22Rv1 (cell line): ENCODE results near the gene ASB8.
A peak's percentile ranks its signal among the peaks of the same experiment; 100 is the strongest.

Experiments used
- H3K27ac ChIP-seq: fragments of 450-650 bp; 2 replicates; pipeline ENCODE4 v1.5.1; 2017
- ZFX ChIP-seq: fragments of 450-650 bp; IDR thresholded peaks from 2 replicates; pipeline ENCODE4 v1.6.1; 2017; ENCODE audit warnings: antibody characterized with exemption, borderline replicate concordance
- TF ChIP-seq, protein P1 (sequence below): fragments of 450-650 bp; IDR thresholded peaks from 2 replicates; pipeline ENCODE4 v1.5.1; 2017; ENCODE audit warnings: mild to moderate bottlenecking

The ASB8 gene

DNA sequence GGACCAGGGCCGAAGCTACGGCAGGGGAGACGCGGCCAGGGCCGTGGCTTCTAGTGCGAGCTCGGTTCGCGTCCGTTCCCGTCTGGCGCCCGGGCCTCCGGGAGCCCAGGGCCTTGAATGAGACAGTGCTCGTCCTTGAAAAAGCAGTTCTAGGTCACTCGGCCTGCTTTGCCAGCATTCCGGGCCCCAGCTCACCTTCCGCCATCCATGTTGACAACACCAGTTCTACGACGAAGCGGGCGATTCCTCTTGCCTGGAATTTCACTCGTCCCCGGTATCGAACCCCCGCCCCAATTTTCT, 41.3 kb upstream of the ASB8 start:
- TF ChIP-seq, protein P1, sequence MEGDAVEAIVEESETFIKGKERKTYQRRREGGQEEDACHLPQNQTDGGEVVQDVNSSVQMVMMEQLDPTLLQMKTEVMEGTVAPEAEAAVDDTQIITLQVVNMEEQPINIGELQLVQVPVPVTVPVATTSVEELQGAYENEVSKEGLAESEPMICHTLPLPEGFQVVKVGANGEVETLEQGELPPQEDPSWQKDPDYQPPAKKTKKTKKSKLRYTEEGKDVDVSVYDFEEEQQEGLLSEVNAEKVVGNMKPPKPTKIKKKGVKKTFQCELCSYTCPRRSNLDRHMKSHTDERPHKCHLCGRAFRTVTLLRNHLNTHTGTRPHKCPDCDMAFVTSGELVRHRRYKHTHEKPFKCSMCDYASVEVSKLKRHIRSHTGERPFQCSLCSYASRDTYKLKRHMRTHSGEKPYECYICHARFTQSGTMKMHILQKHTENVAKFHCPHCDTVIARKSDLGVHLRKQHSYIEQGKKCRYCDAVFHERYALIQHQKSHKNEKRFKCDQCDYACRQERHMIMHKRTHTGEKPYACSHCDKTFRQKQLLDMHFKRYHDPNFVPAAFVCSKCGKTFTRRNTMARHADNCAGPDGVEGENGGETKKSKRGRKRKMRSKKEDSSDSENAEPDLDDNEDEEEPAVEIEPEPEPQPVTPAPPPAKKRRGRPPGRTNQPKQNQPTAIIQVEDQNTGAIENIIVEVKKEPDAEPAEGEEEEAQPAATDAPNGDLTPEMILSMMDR = no peak
- no peak for TF ChIP-seq ZFX
- H3K27ac ChIP-seq = no peak overlapping the region

DNA sequence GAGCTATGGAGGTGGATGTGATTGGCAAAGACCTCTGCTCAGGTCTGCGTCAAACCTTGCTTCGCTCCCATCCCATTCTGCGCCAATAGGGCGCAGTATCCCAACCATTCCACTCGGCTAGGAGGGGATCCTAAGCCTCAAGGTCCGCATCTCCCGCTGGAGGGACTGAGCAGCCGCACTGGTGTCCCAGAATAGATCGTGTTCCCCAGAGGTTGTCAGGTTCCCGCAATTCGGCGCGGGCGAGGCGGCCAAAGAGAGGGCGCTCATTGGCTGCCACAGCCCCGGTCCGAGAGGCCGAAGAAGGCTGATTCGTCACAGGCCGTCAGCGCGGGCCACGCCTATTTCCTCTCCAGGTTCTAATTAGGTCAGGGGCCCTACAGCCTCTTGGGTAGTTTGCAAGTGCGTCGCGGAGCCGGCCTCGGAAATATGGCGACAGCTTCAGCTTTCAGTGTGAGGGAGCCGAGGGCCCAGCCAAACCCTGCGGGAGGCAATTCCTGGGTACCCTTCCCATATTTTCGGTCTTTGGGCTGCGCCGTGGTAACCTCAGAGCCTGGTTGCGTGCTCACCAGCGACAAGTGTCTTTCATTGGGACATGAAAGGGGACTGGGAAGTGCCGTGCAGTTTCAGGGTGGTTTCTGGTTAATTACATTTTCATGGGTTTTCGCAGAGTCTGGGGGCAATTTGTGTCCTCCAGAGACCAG, 40.8 kb upstream of the ASB8 start:
- no peak overlapping the region for H3K27ac ChIP-seq
- TF ChIP-seq ZFX = no peak
- TF ChIP-seq, protein P1 = no peak

DNA sequence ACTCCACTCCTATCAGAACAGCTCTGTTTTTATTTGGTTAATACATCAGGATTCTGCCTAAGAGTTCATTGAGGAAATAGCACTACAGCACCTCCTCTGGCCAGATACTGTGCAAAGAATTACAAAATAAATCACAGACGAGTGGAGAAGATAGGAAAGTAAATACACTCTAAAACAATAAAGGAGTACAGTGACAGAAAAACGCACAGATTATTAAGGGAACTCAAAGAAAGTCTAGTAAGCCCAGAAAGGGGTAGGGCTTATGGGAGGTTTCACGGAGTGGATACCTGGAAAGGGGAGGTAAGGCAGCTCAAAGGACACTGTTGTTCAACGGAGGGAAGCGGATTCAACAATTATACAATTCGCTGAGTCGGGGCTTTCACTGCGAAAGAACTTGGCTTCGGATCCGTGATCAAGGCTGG, 40.2 kb upstream of the ASB8 start:
- H3K27ac ChIP-seq = no peak overlapping the region
- TF ChIP-seq ZFX = no peak
- TF ChIP-seq, protein P1 = peak; percentile 68

DNA sequence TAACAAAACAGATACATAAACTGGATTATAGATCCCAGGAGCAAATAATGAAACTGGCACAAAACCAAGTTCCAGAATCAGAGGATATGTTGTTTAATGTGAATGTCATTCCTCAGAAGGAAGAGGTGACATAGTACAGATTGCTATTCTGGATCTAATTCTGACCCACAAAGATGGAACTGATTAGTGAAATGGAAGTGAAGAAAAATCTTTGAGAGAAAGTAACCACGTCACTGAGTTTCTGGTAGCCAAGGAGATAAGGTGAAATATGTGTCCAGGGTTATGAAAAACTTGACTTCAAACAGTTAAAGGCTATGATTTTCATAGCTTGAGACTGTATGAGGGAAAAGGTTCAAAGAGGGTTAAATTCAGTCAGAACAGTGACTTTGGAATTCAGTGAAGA, 37.5 kb upstream of the ASB8 start:
- no peak overlapping the region for H3K27ac ChIP-seq
- no peak for TF ChIP-seq ZFX
- TF ChIP-seq, protein P1 = no peak

DNA sequence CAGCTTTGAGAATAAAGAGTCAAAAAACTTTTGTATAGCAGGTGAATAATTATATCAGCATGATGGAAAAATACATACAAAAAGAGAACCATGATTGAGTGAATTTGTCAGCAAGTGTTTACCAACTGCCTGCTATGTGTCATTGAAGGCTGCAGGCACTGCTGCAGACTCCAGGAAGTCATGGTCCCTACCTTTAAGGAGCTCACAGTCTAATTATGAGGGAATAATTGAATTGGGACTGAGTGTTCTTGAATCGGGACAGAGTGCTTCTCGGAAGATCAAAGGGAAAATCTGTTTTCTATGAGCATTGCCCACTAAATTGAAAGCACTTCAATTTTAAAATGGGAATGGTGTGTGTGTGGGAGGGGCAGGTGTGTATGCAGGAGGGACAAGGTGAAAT, 36.3 kb upstream of the ASB8 start:
- no peak overlapping the region for H3K27ac ChIP-seq
- no peak for TF ChIP-seq ZFX
- TF ChIP-seq, protein P1 = no peak

DNA sequence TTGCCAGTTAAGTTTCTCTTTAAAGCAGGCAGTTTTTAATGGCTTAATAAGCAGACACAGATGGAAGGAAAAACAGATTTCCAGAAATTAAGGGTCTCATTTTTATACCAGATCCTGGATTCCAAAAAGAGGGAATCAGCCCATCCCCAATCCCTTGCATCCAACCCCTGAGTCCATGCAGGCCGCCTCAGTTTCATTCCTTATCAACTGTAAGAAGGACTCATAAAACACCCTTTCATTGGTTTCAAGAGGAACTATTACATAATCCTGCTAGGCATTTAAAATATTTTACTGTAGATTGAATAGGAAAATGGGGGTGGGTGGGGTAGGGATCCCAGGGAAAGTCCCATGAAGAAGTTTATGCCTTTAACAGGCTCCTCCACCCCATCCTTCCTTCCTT, 35.5 kb upstream of the ASB8 start:
- no peak for TF ChIP-seq ZFX
- TF ChIP-seq, protein P1 = no peak
- no peak overlapping the region for H3K27ac ChIP-seq

DNA sequence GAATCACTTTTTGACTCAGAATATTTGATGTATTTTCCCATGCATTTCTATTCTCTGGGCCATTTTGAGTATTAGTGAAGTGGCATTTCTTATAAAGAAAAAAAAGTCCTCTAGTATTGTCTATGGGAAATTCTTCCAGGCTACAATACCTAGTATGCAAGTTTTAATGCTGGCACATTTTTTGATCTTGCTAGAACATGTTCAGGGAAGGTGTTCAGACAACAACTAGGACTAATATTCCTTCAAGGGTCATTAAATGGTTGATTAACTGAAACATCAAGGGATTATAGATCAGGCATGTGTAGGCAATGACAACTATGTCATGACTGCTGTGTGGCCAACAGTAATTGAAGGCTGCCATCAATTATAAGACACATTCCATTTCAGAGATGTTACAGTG, 33.8 kb upstream of the ASB8 start:
- TF ChIP-seq, protein P1 = no peak
- no peak for TF ChIP-seq ZFX
- H3K27ac ChIP-seq = no peak overlapping the region
